IMR-90 (cell line): ENCODE results near the gene TRAPPC10. TPM values are rescaled to one million over a fixed set of nuclear protein-coding genes. Genes with fewer than 3 reads are reported as not detected.

Experiments used
- ATAC-seq: fragments of 200-7000 bp; cut with Tn5 transposase; 2 replicates; pipeline ENCODE4 v1.9.1; 2020; ENCODE audit warnings: low read depth, mild to moderate bottlenecking, moderate library complexity
- BruUV-seq: library from RNA; stranded (reverse); fragments of 400-500 nt; replicated peaks from 2 replicates; lab custom pipeline; 2021; lab: Mats Ljungman, UMichigan
- CTCF ChIA-PET: fragments of 300-600 bp; formaldehyde crosslinking; extraction: SDS; loops from one replicate; lab custom pipeline; 2021; ENCODE audit warnings: antibody characterized with exemption; lab: Yijun Ruan, JAX
- POLR2A ChIA-PET: fragments of 300-600 bp; sonication (Branson Sonifier 250); formaldehyde crosslinking; loops from one replicate; lab custom pipeline; 2022; ENCODE audit warnings: antibody characterized with exemption; ENCODE audit not compliant: unreplicated experiment; lab: Charles Lee
- DNase-seq: peaks from one replicate; pipeline ENCODE4 v3.0.0; 2013
- H2AFZ ChIP-seq: replicated peaks from 2 replicates; pipeline ENCODE3; 2013; ENCODE audit warnings: low read length, mild to moderate bottlenecking; ENCODE audit not compliant: poor library complexity
- H2AK5ac ChIP-seq: 2 replicates; pipeline ENCODE4 v1.6.1; 2013; ENCODE audit warnings: low read depth, low read length, inconsistent platforms
- H2AK9ac ChIP-seq: replicated peaks from 2 replicates; pipeline ENCODE3; 2013; ENCODE audit warnings: mild to moderate bottlenecking, low read depth, low read length, moderate library complexity; ENCODE audit not compliant: poor library complexity
- H2BK120ac ChIP-seq: 2 replicates; pipeline ENCODE4 v1.6.1; 2013; ENCODE audit warnings: low read depth, low read length, inconsistent platforms
- H2BK15ac ChIP-seq: 3 replicates; pipeline ENCODE4 v1.6.1; 2013; ENCODE audit warnings: low read depth, low read length, inconsistent platforms
- H2BK20ac ChIP-seq: 2 replicates; pipeline ENCODE4 v1.6.1; 2013; ENCODE audit warnings: low read depth, mild to moderate bottlenecking, inconsistent platforms, low read length, moderate library complexity
- H2BK5ac ChIP-seq: 2 replicates; pipeline ENCODE4 v1.6.1; 2013; ENCODE audit warnings: mild to moderate bottlenecking, low read depth, low read length, inconsistent platforms; ENCODE audit not compliant: poor library complexity, severe bottlenecking
- H3K14ac ChIP-seq: replicated peaks from 2 replicates; pipeline ENCODE4 v1.6.1; 2013; ENCODE audit warnings: low read depth, low read length, inconsistent platforms
- H3K18ac ChIP-seq: 2 replicates; pipeline ENCODE4 v1.6.1; 2013; ENCODE audit warnings: low read depth, low read length, control low read depth
- H3K23ac ChIP-seq: 2 replicates; pipeline ENCODE4 v1.6.1; 2013; ENCODE audit warnings: low read depth, low read length, inconsistent platforms
- H3K27ac ChIP-seq: 2 replicates; pipeline ENCODE4 v1.5.1; 2013; ENCODE audit warnings: mild to moderate bottlenecking, control low read depth, low read length; ENCODE audit not compliant: insufficient read depth
- H3K27me3 ChIP-seq: 2 replicates; pipeline ENCODE4 v1.6.1; 2013; ENCODE audit warnings: low read length; ENCODE audit not compliant: control insufficient read depth, insufficient read depth
- H3K36me3 ChIP-seq: 2 replicates; pipeline ENCODE4 v1.6.1; 2013; ENCODE audit warnings: low read length, mixed read lengths; ENCODE audit not compliant: control insufficient read depth, insufficient read depth
- H3K4ac ChIP-seq: 2 replicates; pipeline ENCODE4 v1.6.1; 2013; ENCODE audit warnings: low read depth, low read length, inconsistent platforms
- H3K4me1 ChIP-seq: 2 replicates; pipeline ENCODE4 v1.6.1; 2013; ENCODE audit warnings: low read length, mixed read lengths; ENCODE audit not compliant: control insufficient read depth, insufficient read depth
- H3K4me2 ChIP-seq: 2 replicates; pipeline ENCODE4 v1.6.1; 2013; ENCODE audit warnings: low read depth, mild to moderate bottlenecking, control low read depth, low read length, moderate library complexity
- H3K4me3 ChIP-seq: 2 replicates; pipeline ENCODE4 v1.5.1; 2013; ENCODE audit warnings: low read depth, mild to moderate bottlenecking, control low read depth, low read length, moderate library complexity; ENCODE audit not compliant: insufficient read depth
- H3K56ac ChIP-seq: 2 replicates; pipeline ENCODE4 v1.6.1; 2013; ENCODE audit warnings: low read length, inconsistent platforms; ENCODE audit not compliant: insufficient read depth; ENCODE audit errors: extremely low read depth
- H3K79me1 ChIP-seq, 2 experiments: 2 replicates each; pipeline ENCODE4 v1.6.1; 2013; ENCODE audit warnings: low read length in 2 of 2, inconsistent platforms in 1 of 2, low read depth in 1 of 2
- H3K9ac ChIP-seq: 2 replicates; pipeline ENCODE4 v1.6.1; 2013; ENCODE audit warnings: low read depth, low read length, control low read depth
- H3K9me1 ChIP-seq: 2 replicates; pipeline ENCODE4 v1.6.1; 2013; ENCODE audit warnings: low read length, inconsistent platforms; ENCODE audit not compliant: insufficient read depth
- H3K9me3 ChIP-seq: 2 replicates; pipeline ENCODE4 v1.6.1; 2013; ENCODE audit warnings: low read length; ENCODE audit not compliant: control insufficient read depth, insufficient read depth
- H4K20me1 ChIP-seq: 2 replicates; pipeline ENCODE4 v1.6.1; 2013; ENCODE audit warnings: low read length, inconsistent platforms; ENCODE audit not compliant: insufficient read depth
- H4K5ac ChIP-seq: 2 replicates; pipeline ENCODE4 v1.6.1; 2013; ENCODE audit warnings: mild to moderate bottlenecking, low read depth, low read length, control low read depth
- H4K8ac ChIP-seq, 2 experiments: 2 replicates each; pipeline ENCODE4 v1.6.1; 2013; ENCODE audit warnings: low read depth in 2 of 2, low read length in 2 of 2, control low read depth in 1 of 2, inconsistent platforms in 1 of 2
- H4K91ac ChIP-seq: 2 replicates; pipeline ENCODE4 v1.6.1; 2013; ENCODE audit warnings: low read depth, low read length, inconsistent platforms; ENCODE audit not compliant: insufficient read depth
- BHLHE40 ChIP-seq: fragments of 150-350 bp; IDR thresholded peaks from 2 replicates; pipeline ENCODE4 v1.6.1; 2016; ENCODE audit warnings: mild to moderate bottlenecking, low read depth, low read length
- CEBPB ChIP-seq: IDR thresholded peaks from 2 replicates; pipeline ENCODE4 v1.6.1; 2012; ENCODE audit warnings: low read depth, low read length, improper control_type of control experiment
- CHD1 ChIP-seq: IDR thresholded peaks from 2 replicates; pipeline ENCODE4 v1.6.1; 2012; ENCODE audit warnings: low read depth, low read length, improper control_type of control experiment
- CTCF ChIP-seq: conservative IDR thresholded peaks from 2 replicates; pipeline ENCODE4 v1.5.1; 2012; ENCODE audit warnings: mild to moderate bottlenecking, low read depth, low read length, improper control_type of control experiment
- FOS ChIP-seq: fragments of 150-350 bp; IDR thresholded peaks from 2 replicates; pipeline ENCODE4 v1.6.1; 2016; ENCODE audit warnings: low read depth, low read length
- MAFK ChIP-seq: IDR thresholded peaks from 2 replicates; pipeline ENCODE4 v1.6.1; 2012; ENCODE audit warnings: low read depth, low read length, improper control_type of control experiment
- MAZ ChIP-seq: IDR thresholded peaks from 2 replicates; pipeline ENCODE4 v1.6.1; 2012; ENCODE audit warnings: low read depth, mild to moderate bottlenecking, low read length, improper control_type of control experiment, moderate library complexity, borderline replicate concordance
- MXI1 ChIP-seq: IDR thresholded peaks from 2 replicates; pipeline ENCODE4 v1.6.1; 2012; ENCODE audit warnings: low read depth, mild to moderate bottlenecking, low read length, moderate library complexity, borderline replicate concordance
- NFE2L2 ChIP-seq: fragments of 150-350 bp; IDR thresholded peaks from 2 replicates; pipeline ENCODE4 v1.6.1; 2016; ENCODE audit warnings: low read depth, mild to moderate bottlenecking, low read length
- POLR2A ChIP-seq: IDR thresholded peaks from 2 replicates; pipeline ENCODE4 v1.6.1; 2012; ENCODE audit warnings: mild to moderate bottlenecking, low read depth, low read length
- RAD21 ChIP-seq: IDR thresholded peaks from 2 replicates; pipeline ENCODE4 v1.6.1; 2012; ENCODE audit warnings: low read length, improper control_type of control experiment
- RCOR1 ChIP-seq: IDR thresholded peaks from 2 replicates; pipeline ENCODE4 v1.6.1; 2012; ENCODE audit warnings: mild to moderate bottlenecking, low read length, improper control_type of control experiment; ENCODE audit not compliant: insufficient replicate concordance
- RFX5 ChIP-seq: IDR thresholded peaks from 2 replicates; pipeline ENCODE4 v1.8.0; 2012; ENCODE audit warnings: low read depth, mild to moderate bottlenecking, low read length, moderate library complexity
- SMC3 ChIP-seq: fragments of 150-350 bp; IDR thresholded peaks from 2 replicates; pipeline ENCODE4 v1.6.1; 2016; ENCODE audit warnings: low read depth, mild to moderate bottlenecking, antibody characterized with exemption, low read length, moderate library complexity
- USF2 ChIP-seq: fragments of 150-350 bp; IDR thresholded peaks from 2 replicates; pipeline ENCODE4 v1.6.1; 2017; ENCODE audit warnings: mild to moderate bottlenecking, antibody characterized with exemption, low read length, low read depth
- WGBS, 2 experiments: methylation state at CpG; one replicate each; pipeline versions ENCODE4 v1.1.5 to v1.1.7; 2013; ENCODE audit warnings: missing lambda C conversion rate in 2 of 2; ENCODE audit not compliant: insufficient read length in 1 of 2; ENCODE audit errors: extremely low coverage in 2 of 2; 5-methylcytosine and 5-hydroxymethylcytosine counted together
- dilution Hi-C: fragments of 300-500 bp; cut with HindIII; formaldehyde crosslinking; loops from one replicate; pipeline ENCODE4 v1.14.3; 2018; ENCODE audit warnings: low sequenced_read_pairs; ENCODE audit not compliant: unreplicated experiment
- in situ Hi-C: fragments of 300-500 bp; cut with MboI; formaldehyde crosslinking; loops from 3 replicates; pipeline ENCODE4 v1.14.3; 2019; ENCODE audit warnings: low sequenced_read_pairs, inconsistent platforms, mixed read lengths
- intact Hi-C: fragments of 100-400 bp; cut with micrococcal nuclease; formaldehyde crosslinking; loops from 2 replicates; pipeline ENCODE4 v1.10.0; 2022
- polyA plus RNA-seq, 3 experiments: library from polyadenylated mRNA; depleted of rRNA; stranded (reverse); fragments of >200 nt; gene quantifications; 2 replicates each; pipeline ENCODE4 v1.2.3, GENCODE V29; 2012; ENCODE audit warnings: low replicate concordance in 1 of 3
- total RNA-seq: library from RNA; depleted of rRNA; stranded (reverse); fragments of >200 nt; gene quantifications from 2 replicates; pipeline ENCODE4 v1.2.3, GENCODE V29; 2012
- TF ChIP-seq, protein P1 (sequence below): fragments of 150-350 bp; IDR thresholded peaks from 2 replicates; pipeline ENCODE4 v1.6.1; 2016; ENCODE audit warnings: low read depth, mild to moderate bottlenecking, low read length, moderate library complexity, borderline replicate concordance

TRAPPC10 gene
- total and polyA plus RNA-seq, 2 of the 4 experiments (the other 2 are of a cell fraction), result 17.8 to 18.1 TPM

DNA sequence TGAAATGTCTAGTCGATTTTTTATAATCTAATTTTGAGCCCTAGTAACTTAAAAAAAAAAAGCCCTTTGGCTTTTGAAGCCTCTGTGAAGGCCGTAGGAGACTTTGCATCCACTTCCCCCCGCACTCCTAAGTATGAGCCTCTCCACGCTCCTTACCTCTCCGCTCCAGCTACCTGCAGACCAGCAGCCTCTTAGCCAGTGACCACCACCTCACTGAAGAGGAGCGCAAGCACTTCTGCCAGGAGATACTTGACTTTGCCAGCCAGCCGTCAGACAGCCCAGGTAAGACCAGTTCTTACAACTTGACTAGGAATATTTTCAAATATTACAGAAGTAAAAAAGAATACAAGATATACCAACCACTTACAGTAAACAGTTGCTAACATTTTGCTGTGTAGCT is 67.7 kb downstream of the TRAPPC10 start:
- H4K20me1 ChIP-seq, result no peaks in the 10 kb centered on the region
- DNase-seq, result no peak
- H3K4ac ChIP-seq, result no peak overlapping the region
- no peak overlapping the region for H4K8ac ChIP-seq
- H3K9ac ChIP-seq, result no peak overlapping the region
- no peak overlapping the region for H2BK20ac ChIP-seq
- WGBS, 2 experiments, result no CpG with 5 or more reads among the region's 7 CpGs
- H3K18ac ChIP-seq, result no peak overlapping the region
- no peaks in the 10 kb centered on the region for H3K9me3 ChIP-seq
- H4K91ac ChIP-seq, result no peak overlapping the region
- H2BK15ac ChIP-seq, result no peak overlapping the region
- H2AFZ ChIP-seq, result no peak overlapping the region
- dilution Hi-C loops (no loop called here), intact Hi-C loops (no loop called here), in situ Hi-C loops (no loop called here)
- ChIA-PET POLR2A (no interaction called here), CTCF (interaction anchor here (0.6 kb wide), 1 partner anchor 90 kb away, joined by 5 read pairs; no protein-coding TSS in a partner anchor)
- no peaks in the 10 kb centered on the region for H3K4me1 ChIP-seq
- peaks cover 4% of the 10 kb centered on the region; the same call in 1 of the 2 replicates for H3K9me1 ChIP-seq
- no peak overlapping the region for H3K56ac ChIP-seq
- peaks cover 43% of the 10 kb centered on the region for H3K36me3 ChIP-seq
- no peak overlapping the region for H3K4me2 ChIP-seq
- no peak overlapping the region for H4K5ac ChIP-seq
- H3K27me3 ChIP-seq, result no peaks in the 10 kb centered on the region
- H3K4me3 ChIP-seq, result no peak overlapping the region
- BruUV-seq, result no TSS peak
- no peak overlapping the region for H2AK9ac ChIP-seq
- no peak overlapping the region for H2AK5ac ChIP-seq
- no peak overlapping the region for H2BK120ac ChIP-seq
- H3K14ac ChIP-seq, result no peak overlapping the region
- H2BK5ac ChIP-seq, result no peak overlapping the region
- ATAC-seq, result no peak
- H3K79me1 ChIP-seq, result peaks cover 12 to 14% of the 10 kb centered on the region in 2 experiments; a peak in 3 of 4 replicates
- no peak overlapping the region for H3K23ac ChIP-seq
- no peak for TF ChIP-seq MAFK
- TF ChIP-seq CTCF, result no peak
- no peak for TF ChIP-seq MXI1
- TF ChIP-seq BHLHE40, result no peak
- TF ChIP-seq NFE2L2, result no peak
- TF ChIP-seq SMC3, result no peak
- TF ChIP-seq FOS, result no peak
- TF ChIP-seq MAZ, result no peak
- no peak for TF ChIP-seq USF2
- TF ChIP-seq CEBPB, result no peak
- TF ChIP-seq, protein P1, sequence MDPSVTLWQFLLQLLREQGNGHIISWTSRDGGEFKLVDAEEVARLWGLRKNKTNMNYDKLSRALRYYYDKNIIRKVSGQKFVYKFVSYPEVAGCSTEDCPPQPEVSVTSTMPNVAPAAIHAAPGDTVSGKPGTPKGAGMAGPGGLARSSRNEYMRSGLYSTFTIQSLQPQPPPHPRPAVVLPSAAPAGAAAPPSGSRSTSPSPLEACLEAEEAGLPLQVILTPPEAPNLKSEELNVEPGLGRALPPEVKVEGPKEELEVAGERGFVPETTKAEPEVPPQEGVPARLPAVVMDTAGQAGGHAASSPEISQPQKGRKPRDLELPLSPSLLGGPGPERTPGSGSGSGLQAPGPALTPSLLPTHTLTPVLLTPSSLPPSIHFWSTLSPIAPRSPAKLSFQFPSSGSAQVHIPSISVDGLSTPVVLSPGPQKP, result no peak
- TF ChIP-seq CHD1, result no peak
- no peak for TF ChIP-seq POLR2A
- TF ChIP-seq RAD21, result no peak
- TF ChIP-seq RCOR1, result no peak
- TF ChIP-seq RFX5, result no peak
- H3K27ac ChIP-seq, result no peak overlapping the region
